Measurements from ENCODE around the gene SLC8A1.

SLC8A1 gene

GRCh38 chr2:40380041-40380440 lies 71.8 kb downstream of the SLC8A1 start:
- DNase-seq: no peak

GRCh38 chr2:40374543-40375240 lies 77.2 kb downstream of the SLC8A1 start:
- no peak for DNase-seq

- DNase-seq: no peak
Measured at GRCh38 chr2:40373111-40373510, 78.8 kb downstream of the SLC8A1 start.

- no peak for DNase-seq
Measured at GRCh38 chr2:40372283-40372985, 79.5 kb downstream of the SLC8A1 start.

- no peak for DNase-seq
Measured at GRCh38 chr2:40371525-40372282, 80.2 kb downstream of the SLC8A1 start.

- no peak for DNase-seq
Measured at GRCh38 chr2:40370007-40370395, 81.9 kb downstream of the SLC8A1 start.

- no peak for DNase-seq
Measured at GRCh38 chr2:40369267-40370006, 82.5 kb downstream of the SLC8A1 start.

- DNase-seq: no peak
Measured at GRCh38 chr2:40367652-40368051, 84.2 kb downstream of the SLC8A1 start.

GRCh38 chr2:40367032-40367431 lies 84.9 kb downstream of the SLC8A1 start:
- no peak for DNase-seq

- DNase-seq: no peak
Measured at GRCh38 chr2:40364151-40364874, 87.6 kb downstream of the SLC8A1 start.

- DNase-seq: no peak
Measured at GRCh38 chr2:40363631-40364030, 88.3 kb downstream of the SLC8A1 start.

GRCh38 chr2:40363231-40363630 lies 88.7 kb downstream of the SLC8A1 start:
- no peak for DNase-seq

- DNase-seq: no peak
Measured at GRCh38 chr2:40361478-40361877, 90.4 kb downstream of the SLC8A1 start.

- DNase-seq: no peak
Measured at GRCh38 chr2:40360652-40361051, 91.2 kb downstream of the SLC8A1 start.

GRCh38 chr2:40359811-40360210 lies 92.1 kb downstream of the SLC8A1 start:
- DNase-seq: no peak

GRCh38 chr2:40358783-40359182 lies 93.1 kb downstream of the SLC8A1 start:
- no peak for DNase-seq

- no peak for DNase-seq
Measured at GRCh38 chr2:40357667-40358066, 94.2 kb downstream of the SLC8A1 start.

GRCh38 chr2:40355451-40355850 lies 96.4 kb downstream of the SLC8A1 start:
- DNase-seq: no peak

- no peak for DNase-seq
Measured at GRCh38 chr2:40353231-40353630, 98.7 kb downstream of the SLC8A1 start.

GRCh38 chr2:40352703-40353099 lies 99.2 kb downstream of the SLC8A1 start:
- no peak for DNase-seq

GRCh38 chr2:40352041-40352702 lies 99.7 kb downstream of the SLC8A1 start:
- DNase-seq: no peak

GRCh38 chr2:40348665-40349064 lies 103.2 kb downstream of the SLC8A1 start:
- no peak for DNase-seq

Measured in RPMI8226 (cell line).